GM19351 (cell line): ENCODE results near the gene PAMR1.

Source experiments
- ATAC-seq: cut with Tn5 transposase; IDR thresholded peaks from one replicate; pipeline ENCODE4 v1.9.1; 2021; ENCODE audit warnings: mild to moderate bottlenecking, moderate library complexity; ENCODE audit not compliant: unreplicated experiment

Gene PAMR1

GRCh38 chr11:35507688-35508087, 17.7 kb downstream of the PAMR1 start:
- no peak for ATAC-seq

DNA sequence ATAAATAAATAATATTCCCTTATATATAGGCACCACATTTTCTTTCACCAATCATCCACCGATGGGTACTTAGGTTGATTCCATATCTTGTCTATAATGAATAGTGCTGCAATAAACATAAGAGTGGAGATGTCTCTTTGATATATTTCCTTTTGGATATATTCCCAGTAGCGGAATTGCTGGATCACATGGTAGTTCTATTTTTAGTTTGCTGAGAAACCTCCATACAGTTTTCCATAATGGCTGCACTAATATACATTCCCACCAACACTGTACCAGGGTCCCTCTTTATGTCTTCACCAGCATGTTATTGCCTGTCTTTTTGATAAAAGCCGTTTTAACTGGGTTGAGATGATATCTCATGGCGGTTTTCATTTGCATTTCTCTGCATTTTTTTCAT, 23.6 kb downstream of the PAMR1 start:
- no peak for ATAC-seq

DNA sequence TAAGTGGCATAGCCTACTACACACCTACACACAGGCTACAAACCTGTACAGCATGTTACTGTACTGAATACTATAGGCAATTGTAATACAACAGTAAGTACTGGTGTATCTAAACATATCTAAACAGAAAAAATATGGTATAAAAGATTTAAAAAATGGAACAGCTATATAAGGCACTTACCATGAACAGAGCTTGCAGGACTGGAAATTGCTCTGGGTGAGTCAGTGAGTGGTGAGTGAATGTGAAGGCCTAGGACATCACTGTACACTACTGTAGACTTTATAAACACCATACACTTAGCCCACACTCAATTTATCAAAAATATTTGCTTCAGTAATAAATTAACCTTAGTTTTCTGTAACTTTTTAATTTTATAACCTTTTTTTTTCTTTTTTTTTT, 24.7 kb downstream of the PAMR1 start:
- no peak for ATAC-seq

DNA sequence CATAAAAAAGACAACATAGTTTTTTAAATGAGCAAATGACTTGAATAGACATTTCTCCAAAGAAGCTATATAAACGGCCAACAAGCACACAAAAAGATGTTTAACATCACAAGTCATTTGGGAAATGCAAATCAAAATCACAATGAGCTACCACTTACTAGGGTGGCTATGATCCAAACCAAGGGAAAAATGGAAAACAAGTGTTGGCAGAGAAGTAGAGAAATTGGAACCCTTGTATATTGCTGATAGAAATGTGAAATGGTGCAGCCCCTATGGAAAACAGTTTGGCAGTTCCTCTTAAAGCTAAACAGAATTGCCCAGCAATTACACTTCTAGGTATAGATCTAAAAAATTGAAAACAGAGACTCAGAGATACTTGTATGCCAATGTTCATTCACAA, 29.0 kb downstream of the PAMR1 start:
- ATAC-seq: no peak

- no peak for ATAC-seq
Measured at GRCh38 chr11:35494957-35495490, 30.4 kb downstream of the PAMR1 start.

DNA sequence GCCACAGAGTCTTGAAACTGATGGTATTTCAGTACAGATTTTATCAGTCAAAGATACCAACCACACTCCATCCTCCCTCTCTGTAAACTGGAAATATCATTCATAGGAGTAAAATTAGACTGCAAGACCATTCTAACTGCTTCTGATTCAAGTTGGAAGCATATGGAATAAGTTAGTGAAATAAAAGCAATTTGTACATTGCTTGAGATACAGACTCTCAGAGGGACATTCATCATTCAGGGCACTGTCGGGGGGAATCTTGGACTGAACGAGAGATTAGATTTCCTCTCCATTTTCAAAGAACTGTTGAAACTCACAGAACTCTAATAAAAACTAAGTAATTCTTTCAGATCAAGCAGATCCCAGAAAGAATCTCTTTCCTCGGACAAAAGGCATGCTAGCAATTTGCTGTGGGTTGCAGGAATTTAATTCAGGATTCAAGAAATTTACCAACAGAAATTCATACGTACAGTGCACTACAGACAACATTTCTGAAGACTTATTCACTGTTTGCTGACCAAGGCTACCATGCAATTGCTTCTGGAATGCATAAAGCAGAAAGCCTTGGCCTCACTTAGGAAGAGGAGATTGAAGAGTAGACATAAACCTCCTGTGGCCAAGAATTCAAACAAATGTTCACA, 34.1 kb downstream of the PAMR1 start:
- ATAC-seq: no peak

- no peak for ATAC-seq
Measured at GRCh38 chr11:35488117-35488516, 37.3 kb downstream of the PAMR1 start.

DNA sequence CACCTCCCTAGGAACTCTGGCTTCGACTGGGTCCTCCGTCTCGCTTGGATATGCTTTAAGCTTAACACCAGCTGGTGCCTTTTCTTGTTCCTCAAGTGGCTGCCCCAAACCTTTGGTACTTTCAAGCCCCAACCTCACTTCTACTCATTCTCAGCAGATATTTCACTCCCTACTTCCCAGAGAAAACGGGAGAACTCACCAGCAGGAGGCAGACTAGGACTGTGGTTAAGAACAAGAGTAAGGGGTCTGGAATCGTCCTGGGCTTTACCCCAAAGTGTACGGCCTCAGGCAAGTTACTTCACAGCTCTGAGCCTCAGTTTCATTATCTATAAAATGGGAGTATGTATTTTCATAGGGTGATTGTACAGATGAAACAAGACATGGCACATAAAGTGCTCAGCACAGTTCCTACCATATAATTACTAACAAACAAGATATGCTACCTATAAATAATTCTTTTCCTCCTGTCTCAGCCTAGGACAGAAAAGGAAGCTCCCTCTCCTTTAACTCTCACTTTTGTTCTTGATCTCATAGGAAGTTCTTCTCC, 37.8 kb downstream of the PAMR1 start:
- no peak for ATAC-seq

GRCh38 chr11:35486934-35487333, 38.5 kb downstream of the PAMR1 start:
- no peak for ATAC-seq

GRCh38 chr11:35486446-35486845, 39.0 kb downstream of the PAMR1 start:
- ATAC-seq: no peak

DNA sequence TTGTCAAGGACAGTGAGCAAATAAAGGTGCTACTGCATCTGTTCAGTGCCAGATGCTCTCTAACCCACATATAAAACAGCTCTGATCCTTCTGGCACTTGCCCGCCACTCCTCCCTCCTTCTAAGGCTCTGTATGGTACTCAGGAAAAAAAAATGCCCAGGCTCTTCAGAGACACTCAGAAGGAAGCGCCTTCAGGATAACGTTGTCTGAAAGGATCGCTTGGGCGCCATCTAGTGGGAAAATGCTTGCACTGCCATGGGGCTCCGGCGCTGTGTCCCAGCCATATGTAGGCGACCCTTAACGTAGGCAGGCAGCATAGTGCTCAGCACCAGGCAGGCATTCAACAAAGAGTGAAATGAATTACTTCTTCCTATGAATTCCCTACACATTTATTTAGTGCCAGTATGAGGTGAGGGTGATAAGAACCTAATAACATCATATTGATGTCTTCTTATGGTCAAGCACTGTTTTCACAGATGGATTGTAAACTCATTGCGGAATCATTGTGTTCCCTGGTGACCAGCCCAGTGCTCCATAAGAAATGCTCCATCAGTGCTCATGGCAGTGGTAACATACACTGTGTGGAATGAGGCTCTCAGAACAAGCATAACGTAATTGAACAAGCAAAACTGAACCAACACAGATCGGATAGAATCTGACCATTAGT, 39.6 kb downstream of the PAMR1 start:
- ATAC-seq: peak; percentile 91

- no peak for ATAC-seq
Measured at GRCh38 chr11:35484435-35484834, 41.0 kb downstream of the PAMR1 start.

- no peak for ATAC-seq
Measured at GRCh38 chr11:35483131-35483820, 42.1 kb downstream of the PAMR1 start.

GRCh38 chr11:35479731-35480130, 45.7 kb downstream of the PAMR1 start:
- no peak for ATAC-seq

GRCh38 chr11:35478471-35479091, 46.8 kb downstream of the PAMR1 start:
- no peak for ATAC-seq

DNA sequence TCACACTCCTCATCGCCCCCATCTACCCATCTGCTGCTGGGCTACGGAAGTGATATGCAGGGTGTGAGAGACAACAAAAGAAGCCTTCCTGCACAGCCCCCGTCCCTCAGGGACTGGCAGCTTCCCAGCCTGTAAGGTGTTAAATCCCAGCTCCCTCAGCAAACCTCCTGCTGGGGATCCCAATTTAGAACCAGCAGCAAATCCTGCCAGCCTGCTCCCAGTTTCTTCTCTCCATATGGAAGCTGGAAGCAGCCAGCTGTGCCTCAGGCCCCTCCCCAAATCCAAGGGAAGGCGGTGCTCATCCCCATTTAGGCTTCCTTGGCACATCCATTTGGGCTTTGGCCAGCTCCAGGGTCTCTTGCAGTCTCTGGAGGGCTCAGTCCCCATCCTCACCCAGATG, 47.5 kb downstream of the PAMR1 start:
- ATAC-seq: no peak

- no peak for ATAC-seq
Measured at GRCh38 chr11:35474688-35475087, 50.7 kb downstream of the PAMR1 start.

- ATAC-seq: no peak
Measured at GRCh38 chr11:35473795-35474374, 51.5 kb downstream of the PAMR1 start.

GRCh38 chr11:35470616-35471015, 54.8 kb downstream of the PAMR1 start:
- ATAC-seq: no peak

GRCh38 chr11:35466058-35466457, 59.4 kb downstream of the PAMR1 start:
- no peak for ATAC-seq

DNA sequence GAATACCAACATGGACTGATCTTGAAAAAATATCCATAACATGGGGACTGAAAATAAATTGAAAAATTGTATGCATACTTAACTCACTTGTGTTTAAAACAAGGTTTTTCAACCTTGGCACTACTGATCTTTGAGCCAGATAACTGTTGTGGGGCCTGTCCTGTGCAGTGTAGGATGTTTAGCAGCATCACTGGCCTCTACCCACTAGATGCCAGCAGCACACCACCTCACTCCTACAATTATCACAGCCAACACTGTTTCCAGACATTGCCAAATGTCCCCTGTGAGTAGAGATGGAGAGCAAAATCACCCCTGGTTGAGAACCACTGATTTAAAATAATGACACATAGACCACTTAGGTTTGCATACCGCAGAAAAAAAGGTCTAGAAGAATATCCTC, 61.1 kb downstream of the PAMR1 start:
- no peak for ATAC-seq
